ENCODE results near the gene DNTT. TPM values are rescaled to one million over a fixed set of nuclear protein-coding genes. Genes with fewer than 3 reads are reported as not detected.

DNTT gene
- polyA plus RNA-seq, 1 donor from 2014 or later = not detected

- H3K27me3 ChIP-seq (ENCODE audit: insufficient read depth, low read depth, low read length) = no peaks in the 10 kb centered on the region
- no peak overlapping the region for H3K4me2 ChIP-seq (ENCODE audit: low read length)
- H3K9ac ChIP-seq (ENCODE audit: low read length) = no peak overlapping the region
- TF ChIP-seq CTCF (IDR thresholded peaks at IDR 0.05; ENCODE audit: poor library complexity, severe bottlenecking) (no peak), EP300 (conservative IDR thresholded peaks at IDR 0.05; ENCODE audit: poor library complexity, severe bottlenecking) (no peak), POLR2AphosphoS5 (IDR thresholded peaks at IDR 0.05) (no peak), TAF1 (IDR thresholded peaks at IDR 0.05; ENCODE audit: low read depth) (no peak), RAD21 (conservative IDR thresholded peaks at IDR 0.05) (no peak), REST (IDR thresholded peaks at IDR 0.05; ENCODE audit: borderline replicate concordance) (no peak), EZH2 (IDR thresholded peaks at IDR 0.05; ENCODE audit: borderline replicate concordance, insufficient read depth, low read length, poor library complexity, severe bottlenecking) (no peak), MXI1 (conservative IDR thresholded peaks at IDR 0.05; ENCODE audit: poor library complexity, severe bottlenecking) (no peak), SMC3 (conservative IDR thresholded peaks at IDR 0.05; ENCODE audit: poor library complexity) (no peak)
- no peaks in the 10 kb centered on the region for H3K9me3 ChIP-seq (ENCODE audit: low read length)
- no peaks in the 10 kb centered on the region for H3K36me3 ChIP-seq (ENCODE audit: insufficient read depth, low read length)
- no peaks in the 10 kb centered on the region for H3K79me2 ChIP-seq (replicated peaks; ENCODE audit: insufficient read depth, low read length)
- no peak overlapping the region for H2AFZ ChIP-seq (ENCODE audit: low read depth, low read length)
- H4K20me1 ChIP-seq (ENCODE audit: insufficient read depth) = no peaks in the 10 kb centered on the region
- H3K4me3 ChIP-seq (ENCODE audit: low read length) = no peak overlapping the region
- no peaks in the 10 kb centered on the region for H3F3A ChIP-seq (ENCODE audit: insufficient read depth, low read length, poor library complexity, severe bottlenecking)
- H3K9me2 ChIP-seq (ENCODE audit: insufficient read depth, low read length) = no peaks in the 10 kb centered on the region
- H3K27ac ChIP-seq (ENCODE audit: low read length) = no peak overlapping the region
Observed at GRCh38 chr10:96301616-96302015, 2.6 kb upstream of the DNTT start.

GRCh38 chr10:96305019-96305418 is 785 bp downstream of the DNTT start:
- no peak overlapping the region for H2AFZ ChIP-seq (ENCODE audit: low read depth, low read length)
- no peaks in the 10 kb centered on the region for H3K36me3 ChIP-seq (ENCODE audit: insufficient read depth, low read length)
- H3K4me3 ChIP-seq (ENCODE audit: low read length) = no peak overlapping the region
- no peaks in the 10 kb centered on the region for H3K79me2 ChIP-seq (replicated peaks; ENCODE audit: insufficient read depth, low read length)
- H3K9ac ChIP-seq (ENCODE audit: low read length) = no peak overlapping the region
- no peak overlapping the region for H3K4me2 ChIP-seq (ENCODE audit: low read length)
- no peaks in the 10 kb centered on the region for H3K9me2 ChIP-seq (ENCODE audit: insufficient read depth, low read length)
- TF ChIP-seq CTCF (IDR thresholded peaks at IDR 0.05; ENCODE audit: poor library complexity, severe bottlenecking) = no peak
- TF ChIP-seq RAD21 (conservative IDR thresholded peaks at IDR 0.05) = no peak
- no peak for TF ChIP-seq POLR2AphosphoS5 (IDR thresholded peaks at IDR 0.05)
- no peak for TF ChIP-seq REST (IDR thresholded peaks at IDR 0.05; ENCODE audit: borderline replicate concordance)
- no peak for TF ChIP-seq EZH2 (IDR thresholded peaks at IDR 0.05; ENCODE audit: borderline replicate concordance, insufficient read depth, low read length, poor library complexity, severe bottlenecking)
- TF ChIP-seq SMC3 (conservative IDR thresholded peaks at IDR 0.05; ENCODE audit: poor library complexity) = no peak
- TF ChIP-seq EP300 (conservative IDR thresholded peaks at IDR 0.05; ENCODE audit: poor library complexity, severe bottlenecking) = no peak
- no peak for TF ChIP-seq TAF1 (IDR thresholded peaks at IDR 0.05; ENCODE audit: low read depth)
- no peak for TF ChIP-seq MXI1 (conservative IDR thresholded peaks at IDR 0.05; ENCODE audit: poor library complexity, severe bottlenecking)
- H3K27me3 ChIP-seq (ENCODE audit: insufficient read depth, low read depth, low read length) = no peaks in the 10 kb centered on the region
- H4K20me1 ChIP-seq (ENCODE audit: insufficient read depth) = no peaks in the 10 kb centered on the region
- H3F3A ChIP-seq (ENCODE audit: insufficient read depth, low read length, poor library complexity, severe bottlenecking) = no peaks in the 10 kb centered on the region
- H3K9me3 ChIP-seq (ENCODE audit: low read length) = no peaks in the 10 kb centered on the region
- no peak overlapping the region for H3K27ac ChIP-seq (ENCODE audit: low read length)
